Superior temporal gyrus (tissue), 1 donor: Measurements from ENCODE around the gene AMOTL1.
A peak's percentile ranks its signal among the peaks of the same experiment; 100 is the strongest.
"Not testable (repeated sequence)": the region's sequence is repeated elsewhere in the genome, so short reads cannot be mapped to it uniquely, and the experiment has no call there.

Experiments used
- DNase-seq: peaks from one replicate; pipeline ENCODE4 v3.0.0-alpha.2; 2016; ENCODE audit errors: extremely low spot score

Gene AMOTL1

DNA sequence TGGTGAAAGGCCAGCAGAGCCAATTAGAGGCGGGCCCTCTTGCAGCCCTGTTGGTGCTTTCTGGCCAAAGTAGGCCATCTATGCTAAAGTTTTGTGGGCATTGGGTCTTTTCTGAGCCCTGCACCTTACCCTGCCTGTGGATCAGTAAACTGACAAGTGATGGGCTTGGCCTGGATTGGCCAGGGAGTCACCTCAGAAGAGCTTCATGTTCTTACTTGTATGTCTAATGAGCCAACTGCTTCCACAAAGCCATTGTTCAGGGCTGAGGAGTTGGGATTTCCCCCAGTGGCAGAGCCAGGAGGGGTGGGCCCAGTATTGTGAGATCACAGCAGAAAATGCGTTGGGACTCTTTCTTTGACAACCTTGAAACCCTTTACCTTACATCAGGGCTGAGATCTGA lies 114.8 kb downstream of the AMOTL1 start:
- DNase-seq = no peak

GRCh38 chr11:94883878-94884277 lies 115.7 kb downstream of the AMOTL1 start:
- DNase-seq = no peak

- no peak for DNase-seq
These were observed 116.2 kb downstream of the AMOTL1 start for GRCh38 chr11:94884376-94884775.

DNA sequence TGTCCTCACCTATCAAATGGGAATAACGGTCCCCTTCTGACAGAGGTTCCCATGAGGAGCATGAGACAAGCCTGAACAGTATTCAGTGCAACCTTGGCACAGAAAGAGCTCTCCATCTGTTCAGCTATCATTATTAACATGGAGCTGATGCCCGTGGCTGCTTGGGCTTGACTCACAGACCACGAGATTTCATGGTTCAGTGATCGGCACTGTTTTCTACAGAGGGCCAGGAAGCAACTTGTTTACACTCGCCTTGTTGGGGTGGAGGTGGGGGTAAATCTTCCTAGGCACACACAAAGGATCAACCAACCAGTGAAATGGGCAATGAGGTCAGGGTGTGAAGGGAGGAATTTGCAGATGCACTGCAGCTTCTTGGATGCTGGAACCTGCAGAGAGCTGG lies 117.0 kb downstream of the AMOTL1 start:
- DNase-seq = no peak

DNA sequence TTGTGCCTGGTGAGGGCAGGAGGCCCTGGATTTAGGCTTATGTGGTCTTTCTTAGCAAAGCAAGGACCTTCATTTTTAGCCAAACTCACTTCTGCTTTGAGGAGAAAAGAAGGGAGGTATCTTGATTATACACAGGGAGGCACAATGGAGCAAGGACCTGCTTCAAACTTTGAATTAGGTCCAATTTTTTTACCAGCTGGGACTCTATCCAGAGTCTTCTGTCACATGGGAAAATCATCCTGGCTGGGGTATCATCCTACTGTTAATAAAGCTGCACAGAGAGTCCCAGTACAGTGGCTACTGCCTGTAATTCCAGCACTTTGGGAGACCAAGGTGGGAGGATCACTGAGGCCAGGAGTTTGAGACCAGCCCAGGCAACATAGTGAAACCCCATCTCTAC lies 117.4 kb downstream of the AMOTL1 start:
- no peak for DNase-seq

- DNase-seq = no peak
These were observed 120.0 kb downstream of the AMOTL1 start for GRCh38 chr11:94888204-94888603.

DNA sequence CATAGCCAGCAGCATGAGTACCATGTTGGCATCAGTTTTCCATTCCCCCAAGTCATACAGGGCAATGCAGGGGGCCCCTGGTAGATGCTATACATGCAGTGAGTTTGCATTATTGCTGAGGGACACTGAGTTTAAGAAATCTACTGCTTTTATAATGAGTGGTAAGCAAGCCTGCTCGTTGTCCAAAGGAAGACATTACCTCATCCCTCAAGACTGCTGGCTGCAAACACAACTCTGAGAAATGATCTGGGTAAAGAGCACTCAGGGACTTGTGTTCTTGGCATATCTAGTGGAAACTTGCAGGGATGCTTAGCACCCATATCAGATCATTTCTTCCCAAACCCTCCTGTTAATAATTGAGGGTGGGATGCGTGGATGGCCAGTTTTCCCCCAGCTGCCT lies 127.3 kb downstream of the AMOTL1 start:
- no peak for DNase-seq

GRCh38 chr11:94895971-94896370 lies 127.8 kb downstream of the AMOTL1 start:
- no peak for DNase-seq

DNA sequence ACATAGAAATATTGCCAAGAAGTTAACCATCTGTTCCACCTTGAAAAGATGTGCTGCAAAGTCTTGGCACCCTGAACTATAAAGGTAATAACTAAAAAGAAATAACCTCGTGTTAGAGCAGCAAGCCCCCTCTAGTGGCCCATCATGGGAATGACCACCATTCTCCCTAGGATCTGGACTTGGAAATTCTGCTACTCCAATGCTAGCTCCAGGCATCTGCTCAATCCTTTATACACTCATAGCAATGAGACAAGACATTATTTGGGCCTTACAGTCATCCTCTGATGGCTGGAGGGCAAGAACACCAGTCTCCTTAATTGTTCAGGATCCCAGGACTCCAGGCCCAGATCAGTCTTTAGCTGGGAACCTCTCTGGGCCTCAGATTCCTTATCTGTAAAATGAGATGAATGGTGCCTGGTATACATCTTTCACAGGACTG lies 129.2 kb downstream of the AMOTL1 start:
- peak; percentile 86 for DNase-seq

DNA sequence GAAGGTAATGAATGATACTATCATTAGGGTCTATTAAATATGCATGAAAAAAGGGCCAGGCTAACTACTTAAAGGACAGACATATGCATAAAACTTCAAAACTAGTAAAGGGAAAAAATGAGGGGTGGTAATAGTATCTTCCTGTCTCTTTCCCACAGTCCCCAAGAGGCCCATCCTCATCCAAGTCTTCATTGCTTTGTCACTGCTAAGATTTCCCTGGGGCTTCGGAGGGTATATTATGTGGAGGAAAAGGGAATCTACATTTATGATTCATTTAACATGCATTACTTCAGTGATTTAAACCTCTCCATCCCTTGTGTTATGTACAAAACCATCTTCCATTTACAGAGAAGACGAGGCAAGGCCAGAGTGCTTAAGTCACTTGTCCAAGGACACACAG lies 139.1 kb downstream of the AMOTL1 start:
- DNase-seq = no peak

- DNase-seq = no peak
These were observed 141.2 kb downstream of the AMOTL1 start for GRCh38 chr11:94909371-94909820.

- no peak for DNase-seq
These were observed 142.1 kb downstream of the AMOTL1 start for GRCh38 chr11:94910270-94910669.

- DNase-seq = no peak
These were observed 142.6 kb downstream of the AMOTL1 start for GRCh38 chr11:94910779-94911178.

DNA sequence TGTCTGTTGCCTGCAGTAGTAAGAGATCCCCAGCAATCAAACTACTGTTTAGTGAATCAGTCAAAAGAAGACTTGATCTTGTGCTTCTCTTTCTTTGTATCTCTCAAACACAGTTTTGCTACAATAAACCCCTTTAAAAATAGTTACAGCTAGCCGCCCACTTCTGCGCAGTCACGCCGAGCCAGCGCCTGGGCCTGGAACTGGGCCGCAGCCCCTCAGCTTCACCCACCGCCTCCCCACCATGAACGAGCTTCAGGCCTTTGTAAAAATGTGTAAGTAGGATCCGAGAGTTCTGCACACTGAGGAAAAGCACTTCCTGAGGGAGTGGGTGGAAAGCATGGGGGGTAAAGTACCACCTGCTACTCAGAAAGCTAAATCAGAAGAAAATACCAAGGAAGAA lies 144.7 kb downstream of the AMOTL1 start:
- no peak for DNase-seq

GRCh38 chr11:94913718-94914394 lies 145.7 kb downstream of the AMOTL1 start:
- not testable (repeated sequence) for DNase-seq

GRCh38 chr11:94920311-94920710 lies 152.2 kb downstream of the AMOTL1 start:
- no peak for DNase-seq

- no peak for DNase-seq
These were observed 154.3 kb downstream of the AMOTL1 start for GRCh38 chr11:94922321-94923003.

- DNase-seq = no peak
These were observed 154.8 kb downstream of the AMOTL1 start for GRCh38 chr11:94923004-94923334.

GRCh38 chr11:94924171-94924572 lies 156.0 kb downstream of the AMOTL1 start:
- DNase-seq = no peak

DNA sequence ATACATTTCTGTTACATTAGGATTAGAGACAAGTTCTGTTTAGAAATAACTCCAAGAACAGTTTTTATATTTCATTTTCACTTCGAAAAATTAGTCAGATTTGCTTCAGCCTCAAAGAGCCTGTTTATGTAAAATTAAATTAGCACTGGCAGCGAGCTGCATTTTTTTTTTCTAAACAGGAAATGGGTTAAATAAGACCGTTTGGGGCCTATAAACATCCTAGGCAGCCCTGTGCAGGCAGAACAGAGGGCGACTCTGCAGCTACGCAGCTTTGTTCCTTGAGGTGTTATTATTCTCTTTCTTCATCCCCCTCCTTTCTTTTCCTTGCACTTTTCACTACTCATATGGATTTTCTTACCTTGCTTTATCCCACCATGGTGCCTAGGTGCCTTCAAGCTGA lies 156.5 kb downstream of the AMOTL1 start:
- DNase-seq = no peak

DNA sequence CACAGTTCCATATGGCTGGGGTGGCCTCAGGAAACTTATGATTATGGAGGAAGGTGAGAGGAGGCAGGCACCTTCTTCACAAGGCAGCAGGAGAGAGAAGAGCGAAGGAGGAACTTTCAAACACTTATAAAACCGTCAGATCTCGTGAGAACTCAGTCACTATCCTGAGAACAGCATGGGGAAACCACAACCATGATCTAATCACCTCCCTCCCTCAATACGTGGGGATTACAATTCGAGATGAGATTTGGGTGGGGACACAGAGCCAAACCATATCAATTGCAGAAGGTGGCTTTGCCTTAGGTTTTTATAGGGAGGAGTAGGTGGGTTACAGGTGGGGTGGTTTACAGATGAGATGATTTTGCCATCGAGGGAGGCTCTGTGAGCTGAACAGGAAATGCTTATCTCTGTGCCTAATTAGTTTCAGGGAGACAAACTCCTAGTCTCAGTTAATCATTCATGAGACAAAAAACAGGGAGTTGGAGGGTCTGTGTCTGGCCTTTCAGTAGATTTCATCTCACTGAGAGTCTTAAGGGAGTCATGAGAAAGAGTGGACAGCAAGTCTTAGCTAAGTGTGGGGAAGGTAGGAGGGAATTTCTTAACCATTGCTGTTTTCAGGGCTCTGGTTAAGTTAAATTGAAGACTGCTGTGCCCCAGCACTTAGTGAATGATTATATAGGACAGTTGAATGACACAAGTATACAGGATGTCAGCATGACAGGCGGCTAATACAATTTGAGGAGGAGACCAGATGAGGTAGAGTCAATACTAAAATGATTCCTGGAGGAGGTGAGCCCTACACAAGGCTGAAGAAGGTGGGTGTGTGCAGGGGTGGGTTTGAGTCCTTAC lies 157.5 kb downstream of the AMOTL1 start:
- no peak for DNase-seq

DNA sequence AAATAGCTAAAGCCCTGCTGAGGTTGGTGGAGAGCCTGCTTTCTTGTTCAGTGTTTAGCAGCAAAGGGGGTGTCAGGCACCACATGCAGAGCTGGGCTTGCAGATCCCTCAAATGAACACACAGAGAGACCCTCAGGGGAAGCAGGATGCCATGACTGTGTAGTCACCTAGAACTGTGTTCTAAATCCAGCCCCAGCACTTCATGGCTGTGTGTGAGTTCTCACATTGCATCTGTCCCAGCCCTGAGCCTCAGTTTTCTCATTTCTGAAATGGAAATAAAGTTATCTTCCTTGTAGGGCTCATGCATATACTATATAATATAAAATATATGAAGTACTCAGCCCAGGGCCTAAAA lies 158.1 kb downstream of the AMOTL1 start:
- no peak for DNase-seq
